PC-9 (cell line): ENCODE results near the gene PHACTR1. TPM values are rescaled to one million over a fixed set of nuclear protein-coding genes. Genes with fewer than 3 reads are reported as not detected.

Experiments
- BruUV-seq: library from RNA; stranded (reverse); fragments of 400-500 nt; replicated peaks from 2 replicates; lab custom pipeline; 2021; lab: Mats Ljungman, UMichigan
- CTCF ChIA-PET: fragments of 300-600 bp; sonication (Branson Sonifier 250); formaldehyde crosslinking; loops from one replicate; lab custom pipeline; 2022; ENCODE audit warnings: antibody characterized with exemption; lab: Charles Lee
- POLR2A ChIA-PET: fragments of 300-600 bp; sonication (Branson Sonifier 250); formaldehyde crosslinking; loops from one replicate; lab custom pipeline; 2022; ENCODE audit warnings: antibody characterized with exemption; ENCODE audit not compliant: unreplicated experiment; lab: Charles Lee
- DNase-seq, 2 experiments: peaks; one replicate each; pipeline versions ENCODE4 v3.0.0 to v3.0.0-alpha.2; 2015 to 2022; ENCODE audit warnings: mixed read lengths in 1 of 2
- H2AFZ ChIP-seq: fragments of 200-600 bp; sonication (generic); 2 replicates; pipeline ENCODE4 v1.8.1; 2017; ENCODE audit warnings: antibody characterized with exemption
- H3F3A ChIP-seq: fragments of 200-600 bp; sonication (generic); 2 replicates; pipeline ENCODE4 v1.8.1; 2017; ENCODE audit warnings: antibody characterized with exemption, mild to moderate bottlenecking, low read depth; ENCODE audit not compliant: insufficient read depth
- H3K27ac ChIP-seq: fragments of 200-600 bp; sonication (generic); 2 replicates; pipeline ENCODE4 v1.6.1; 2016; ENCODE audit warnings: mixed run types
- H3K27me3 ChIP-seq: fragments of 200-600 bp; sonication (generic); 2 replicates; pipeline ENCODE4 v1.6.1; 2016; ENCODE audit warnings: low read depth, mixed run types; ENCODE audit not compliant: insufficient read depth
- H3K36me3 ChIP-seq: fragments of 200-600 bp; sonication (generic); 2 replicates; pipeline ENCODE4 v1.6.1; 2016; ENCODE audit warnings: low read depth, mixed run types
- H3K4me1 ChIP-seq: fragments of 200-600 bp; sonication (generic); replicated peaks from 2 replicates; pipeline ENCODE4 v1.6.1; 2016; ENCODE audit warnings: mixed run types; ENCODE audit not compliant: insufficient read depth
- H3K4me2 ChIP-seq: fragments of 200-600 bp; sonication (generic); 2 replicates; pipeline ENCODE4 v1.6.1; 2017; ENCODE audit warnings: mixed run types
- H3K4me3 ChIP-seq: fragments of 200-600 bp; sonication (generic); 2 replicates; pipeline ENCODE4 v1.6.1; 2016; ENCODE audit warnings: mixed run types
- H3K79me2 ChIP-seq: fragments of 200-600 bp; sonication (generic); 2 replicates; pipeline ENCODE4 v1.6.1; 2017; ENCODE audit warnings: low read depth, mixed run types
- H3K9me2 ChIP-seq: fragments of 200-600 bp; sonication (generic); 2 replicates; pipeline ENCODE4 v1.8.1; 2017; ENCODE audit warnings: mild to moderate bottlenecking; ENCODE audit not compliant: insufficient read depth
- H3K9me3 ChIP-seq: fragments of 200-600 bp; sonication (generic); 2 replicates; pipeline ENCODE4 v1.8.1; 2016; ENCODE audit warnings: low read depth; ENCODE audit not compliant: insufficient read depth
- H4K20me1 ChIP-seq: fragments of 200-600 bp; sonication (generic); 2 replicates; pipeline ENCODE4 v1.8.1; 2017; ENCODE audit not compliant: insufficient read depth
- EZH2 ChIP-seq: fragments of 200-600 bp; sonication (generic); IDR thresholded peaks from 2 replicates; pipeline ENCODE4 v1.8.0; 2017; ENCODE audit warnings: antibody characterized with exemption, low read depth
- intact Hi-C: fragments of 100-400 bp; cut with micrococcal nuclease; formaldehyde crosslinking; loops from one replicate; pipeline ENCODE4 v1.10.0; 2022; ENCODE audit not compliant: unreplicated experiment
- total RNA-seq: library from RNA; stranded (reverse); gene quantifications from 2 replicates; pipeline ENCODE4 v1.2.3, GENCODE V29; 2021
- TF ChIP-seq, protein P1 (sequence below): fragments of 200-600 bp; sonication (generic); conservative IDR thresholded peaks from 2 replicates; pipeline ENCODE4 v1.6.1; 2017; ENCODE audit warnings: mixed run types, antibody characterized with exemption, mild to moderate bottlenecking, moderate library complexity

The PHACTR1 gene
- total RNA-seq, 1 experiment from 2014 or later: not detected

DNA sequence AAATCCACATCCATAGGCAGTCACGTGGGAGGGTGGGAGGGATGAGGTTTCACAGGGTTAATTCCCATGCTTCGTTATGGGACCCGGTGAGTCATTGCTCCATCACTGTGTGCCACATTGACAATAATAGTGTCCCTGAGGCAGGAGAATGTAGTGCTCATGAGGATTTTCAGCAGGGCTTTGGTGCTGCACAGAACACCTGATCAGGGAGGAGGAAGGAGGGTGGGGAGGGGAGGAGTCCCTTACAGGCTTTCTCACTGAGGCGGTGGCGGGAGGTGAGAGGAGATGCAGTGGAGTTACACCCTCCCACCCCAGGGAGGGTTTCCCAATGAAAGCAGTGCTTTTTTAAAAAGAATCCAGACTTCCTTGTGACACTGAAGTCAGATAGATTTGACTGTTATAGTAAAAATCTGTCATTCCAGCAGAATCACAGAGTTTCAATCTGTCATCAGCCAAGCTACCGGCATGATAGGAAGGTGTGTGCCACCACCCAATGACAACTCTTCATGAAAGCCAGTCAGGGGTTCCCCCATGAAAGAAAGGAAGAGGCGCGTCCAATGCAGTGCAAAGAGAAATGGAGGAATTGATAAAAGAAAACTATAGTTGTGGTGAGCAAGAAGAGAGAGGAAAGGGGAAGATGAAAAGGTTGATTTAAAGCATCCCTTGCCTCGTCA is 467.0 kb downstream of the PHACTR1 start:
- CTCF ChIA-PET: no interaction called here
- H3K79me2 ChIP-seq: no peaks in the 10 kb centered on the region

DNA sequence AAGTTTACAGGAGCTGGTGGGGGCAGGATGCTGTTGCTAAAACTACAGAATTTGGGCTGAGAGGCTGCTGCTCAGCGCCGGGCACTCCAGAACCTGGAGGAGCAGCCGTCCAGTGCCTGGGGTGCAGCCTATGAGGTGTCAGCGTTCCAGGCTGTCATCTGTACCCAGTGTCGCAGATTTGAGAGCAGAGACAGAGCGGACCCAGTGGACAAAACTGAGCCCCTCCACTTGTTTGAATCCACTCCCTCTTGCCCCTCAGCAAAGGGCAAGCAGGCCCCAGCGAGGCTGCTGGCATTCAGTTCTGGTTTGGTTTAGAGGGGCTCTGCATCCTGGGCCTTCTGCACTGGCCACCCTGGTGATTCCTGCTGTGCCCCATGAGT is 467.5 kb downstream of the PHACTR1 start:
- H3K4me1 ChIP-seq: no peaks in the 10 kb centered on the region
- H3K36me3 ChIP-seq: no peaks in the 10 kb centered on the region
- no peaks in the 10 kb centered on the region for H3K9me3 ChIP-seq
- no peak overlapping the region for H3K4me2 ChIP-seq
- intact Hi-C loops: no loop called here
- POLR2A ChIA-PET: no interaction called here
- no peaks in the 10 kb centered on the region for H3F3A ChIP-seq
- H3K27ac ChIP-seq: no peak overlapping the region
- TF ChIP-seq, protein P1, sequence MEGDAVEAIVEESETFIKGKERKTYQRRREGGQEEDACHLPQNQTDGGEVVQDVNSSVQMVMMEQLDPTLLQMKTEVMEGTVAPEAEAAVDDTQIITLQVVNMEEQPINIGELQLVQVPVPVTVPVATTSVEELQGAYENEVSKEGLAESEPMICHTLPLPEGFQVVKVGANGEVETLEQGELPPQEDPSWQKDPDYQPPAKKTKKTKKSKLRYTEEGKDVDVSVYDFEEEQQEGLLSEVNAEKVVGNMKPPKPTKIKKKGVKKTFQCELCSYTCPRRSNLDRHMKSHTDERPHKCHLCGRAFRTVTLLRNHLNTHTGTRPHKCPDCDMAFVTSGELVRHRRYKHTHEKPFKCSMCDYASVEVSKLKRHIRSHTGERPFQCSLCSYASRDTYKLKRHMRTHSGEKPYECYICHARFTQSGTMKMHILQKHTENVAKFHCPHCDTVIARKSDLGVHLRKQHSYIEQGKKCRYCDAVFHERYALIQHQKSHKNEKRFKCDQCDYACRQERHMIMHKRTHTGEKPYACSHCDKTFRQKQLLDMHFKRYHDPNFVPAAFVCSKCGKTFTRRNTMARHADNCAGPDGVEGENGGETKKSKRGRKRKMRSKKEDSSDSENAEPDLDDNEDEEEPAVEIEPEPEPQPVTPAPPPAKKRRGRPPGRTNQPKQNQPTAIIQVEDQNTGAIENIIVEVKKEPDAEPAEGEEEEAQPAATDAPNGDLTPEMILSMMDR: no peak
- TF ChIP-seq EZH2: no peak
- no TSS peak for BruUV-seq
- no peaks in the 10 kb centered on the region for H3K79me2 ChIP-seq
- no peak overlapping the region for H2AFZ ChIP-seq
- no peaks in the 10 kb centered on the region; the same call in 1 of the 2 replicates for H4K20me1 ChIP-seq
- H3K4me3 ChIP-seq: no peak overlapping the region
- no peaks in the 10 kb centered on the region for H3K9me2 ChIP-seq
- peaks cover 85% of the 10 kb centered on the region for H3K27me3 ChIP-seq
- CTCF ChIA-PET: no interaction called here
- no peak for DNase-seq

More for the DNA sequence above, 467.0 kb downstream of the PHACTR1 start:
- no peaks in the 10 kb centered on the region for H3K9me3 ChIP-seq
- no peaks in the 10 kb centered on the region for H3K4me1 ChIP-seq
- no peak for DNase-seq
- H3K4me3 ChIP-seq: no peak overlapping the region
- no peaks in the 10 kb centered on the region for H3K36me3 ChIP-seq
- H3F3A ChIP-seq: no peaks in the 10 kb centered on the region
- no peak for TF ChIP-seq EZH2
- TF ChIP-seq, protein P1: no peak
- no peaks in the 10 kb centered on the region; the same call in 1 of the 2 replicates for H4K20me1 ChIP-seq
- no peak overlapping the region for H3K27ac ChIP-seq
- intact Hi-C loops: no loop called here
- POLR2A ChIA-PET: no interaction called here
- no peaks in the 10 kb centered on the region for H3K9me2 ChIP-seq
- no TSS peak for BruUV-seq
- H3K4me2 ChIP-seq: no peak overlapping the region
- H2AFZ ChIP-seq: no peak overlapping the region
- peaks cover 83% of the 10 kb centered on the region for H3K27me3 ChIP-seq

DNA sequence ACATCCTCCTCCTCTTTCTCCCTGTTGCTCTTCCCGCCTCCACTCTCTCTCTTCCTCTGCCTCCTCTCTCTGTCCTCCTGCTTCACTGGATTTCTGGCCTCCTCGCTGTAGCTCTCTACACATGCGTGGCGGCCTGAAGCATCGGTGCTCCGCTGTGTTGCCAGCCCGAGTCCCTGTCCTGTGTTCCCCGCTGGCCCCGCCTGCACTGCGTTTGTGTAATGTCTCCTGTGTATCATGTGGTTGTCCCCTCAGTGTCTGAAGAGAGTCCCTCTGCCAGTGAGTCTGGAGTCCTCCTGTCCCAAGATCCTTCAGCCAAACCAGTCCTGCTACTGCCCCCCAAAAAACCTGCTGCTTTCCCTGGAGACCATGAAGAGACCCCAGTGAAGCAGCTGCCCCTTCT is 468.0 kb downstream of the PHACTR1 start:
- TF ChIP-seq, protein P1: no peak
- TF ChIP-seq EZH2: no peak
- H3K9me3 ChIP-seq: no peaks in the 10 kb centered on the region
- no peak overlapping the region for H3K27ac ChIP-seq
- no TSS peak for BruUV-seq
- no peaks in the 10 kb centered on the region; the same call in 1 of the 2 replicates for H4K20me1 ChIP-seq
- H3F3A ChIP-seq: no peaks in the 10 kb centered on the region
- H3K27me3 ChIP-seq: peaks cover 90% of the 10 kb centered on the region
- CTCF ChIA-PET: no interaction called here
- POLR2A ChIA-PET: no interaction called here
- H3K4me2 ChIP-seq: no peak overlapping the region
- H3K4me1 ChIP-seq: no peaks in the 10 kb centered on the region
- H3K79me2 ChIP-seq: no peaks in the 10 kb centered on the region
- H3K4me3 ChIP-seq: no peak overlapping the region
- H2AFZ ChIP-seq: no peak overlapping the region
- no peak for DNase-seq
- intact Hi-C loops: no loop called here
- no peaks in the 10 kb centered on the region for H3K36me3 ChIP-seq
- no peaks in the 10 kb centered on the region for H3K9me2 ChIP-seq
